Cerebellar nuclear complex (tissue), 1 donor: ENCODE data around the gene CTBP1.

Experiments
- DNase-seq, 2 experiments: peaks; one replicate each; lab custom pipeline; 2025; lab: John Stamatoyannopoulos, UW

The CTBP1 gene

GRCh38 chr4:1175635-1176229, 73.2 kb downstream of the CTBP1 start:
- no peak for DNase-seq

GRCh38 chr4:1174941-1175634, 73.8 kb downstream of the CTBP1 start:
- DNase-seq = no peak

GRCh38 chr4:1172971-1173757, 75.8 kb downstream of the CTBP1 start:
- no peak for DNase-seq

GRCh38 chr4:1172228-1172851, 76.6 kb downstream of the CTBP1 start, which contains the start of gene SPON2:
SPON2 (minus strand) TSS chr4:1172583.
- DNase-seq = no peak

GRCh38 chr4:1171311-1172227, 77.4 kb downstream of the CTBP1 start:
- no peak for DNase-seq

GRCh38 chr4:1170976-1171310, 78.0 kb downstream of the CTBP1 start:
- no peak for DNase-seq

GRCh38 chr4:1170156-1170975, 78.6 kb downstream of the CTBP1 start:
- no peak for DNase-seq

- no peak for DNase-seq
These were observed 79.2 kb downstream of the CTBP1 start for GRCh38 chr4:1169691-1170096.

- no peak for DNase-seq
These were observed 79.7 kb downstream of the CTBP1 start for GRCh38 chr4:1169171-1169671.

GRCh38 chr4:1168191-1169101, 80.5 kb downstream of the CTBP1 start:
- no peak for DNase-seq

- peak in 1 of 2 experiments; percentile 57 for DNase-seq
These were observed 81.5 kb downstream of the CTBP1 start for GRCh38 chr4:1167244-1167949.

- DNase-seq = no peak
These were observed 82.3 kb downstream of the CTBP1 start for GRCh38 chr4:1166509-1167243.

GRCh38 chr4:1164956-1165545, 83.9 kb downstream of the CTBP1 start:
- no peak for DNase-seq

- DNase-seq = no peak
These were observed 84.5 kb downstream of the CTBP1 start for GRCh38 chr4:1164444-1164843.

GRCh38 chr4:1164040-1164439, 84.9 kb downstream of the CTBP1 start:
- no peak for DNase-seq
